C4-2B (cell line): Measurements from ENCODE around the gene NPB.

Source experiments
- H3K27ac ChIP-seq: fragments of 450-650 bp; 2 replicates; pipeline ENCODE4 v1.5.1; 2017
- ZFX ChIP-seq: fragments of 450-650 bp; IDR thresholded peaks from 2 replicates; pipeline ENCODE4 v1.6.1; 2017
- TF ChIP-seq, protein P1 (sequence below): fragments of 450-650 bp; conservative IDR thresholded peaks from 2 replicates; pipeline ENCODE4 v1.5.1; 2017; ENCODE audit warnings: mild to moderate bottlenecking

NPB gene

DNA sequence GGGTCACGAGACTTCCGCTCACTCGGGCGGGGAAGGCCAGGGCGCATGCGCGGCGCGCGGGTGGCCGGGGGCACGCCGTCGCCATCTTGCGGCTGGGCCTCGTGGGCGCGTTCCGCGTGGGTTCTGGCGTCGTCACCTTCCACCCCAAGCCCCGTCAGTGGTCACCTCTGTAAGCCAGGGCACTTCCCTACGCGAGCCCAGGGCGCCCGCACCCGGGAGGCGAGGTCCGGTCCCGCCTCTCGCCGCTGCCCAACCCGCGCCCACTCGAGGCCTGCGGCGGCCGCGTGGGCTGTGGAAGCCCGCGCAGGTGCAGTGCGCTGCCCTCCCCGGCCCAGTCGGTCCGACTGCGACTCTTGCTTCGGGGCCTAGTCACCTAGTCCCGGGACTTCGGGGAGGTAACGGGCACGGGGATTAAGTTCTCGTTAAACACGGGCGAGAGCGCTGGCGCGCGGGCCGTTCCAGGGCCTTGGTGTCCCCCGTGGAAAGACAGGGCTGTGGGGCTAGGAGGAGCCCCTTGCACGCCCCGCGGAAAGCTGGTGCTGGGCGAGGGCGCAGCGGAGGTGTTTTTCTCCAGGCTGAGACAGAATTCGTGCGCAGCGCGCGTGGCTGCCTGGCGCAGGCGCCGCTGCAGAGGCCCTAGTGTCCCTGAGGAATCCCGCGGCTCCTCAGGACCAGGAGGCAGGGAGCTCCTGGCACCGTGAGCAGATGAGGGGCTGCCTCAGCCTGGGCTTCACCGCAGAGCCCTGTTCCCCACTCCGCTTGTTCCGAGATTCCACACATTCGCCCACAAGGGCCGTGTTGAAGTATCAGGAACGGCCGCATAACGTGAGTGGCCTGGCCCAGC lies 30.4 kb upstream of the NPB start:
- H3K27ac ChIP-seq: peak overlapping the region; percentile 100

GRCh38 chr17:81877569-81877968 lies 24.5 kb upstream of the NPB start:
- TF ChIP-seq, protein P1, sequence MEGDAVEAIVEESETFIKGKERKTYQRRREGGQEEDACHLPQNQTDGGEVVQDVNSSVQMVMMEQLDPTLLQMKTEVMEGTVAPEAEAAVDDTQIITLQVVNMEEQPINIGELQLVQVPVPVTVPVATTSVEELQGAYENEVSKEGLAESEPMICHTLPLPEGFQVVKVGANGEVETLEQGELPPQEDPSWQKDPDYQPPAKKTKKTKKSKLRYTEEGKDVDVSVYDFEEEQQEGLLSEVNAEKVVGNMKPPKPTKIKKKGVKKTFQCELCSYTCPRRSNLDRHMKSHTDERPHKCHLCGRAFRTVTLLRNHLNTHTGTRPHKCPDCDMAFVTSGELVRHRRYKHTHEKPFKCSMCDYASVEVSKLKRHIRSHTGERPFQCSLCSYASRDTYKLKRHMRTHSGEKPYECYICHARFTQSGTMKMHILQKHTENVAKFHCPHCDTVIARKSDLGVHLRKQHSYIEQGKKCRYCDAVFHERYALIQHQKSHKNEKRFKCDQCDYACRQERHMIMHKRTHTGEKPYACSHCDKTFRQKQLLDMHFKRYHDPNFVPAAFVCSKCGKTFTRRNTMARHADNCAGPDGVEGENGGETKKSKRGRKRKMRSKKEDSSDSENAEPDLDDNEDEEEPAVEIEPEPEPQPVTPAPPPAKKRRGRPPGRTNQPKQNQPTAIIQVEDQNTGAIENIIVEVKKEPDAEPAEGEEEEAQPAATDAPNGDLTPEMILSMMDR: no peak
- no peak for TF ChIP-seq ZFX

More for the DNA sequence above, 30.4 kb upstream of the NPB start:
- peak; percentile 96 for TF ChIP-seq ZFX
- TF ChIP-seq, protein P1: no peak

GRCh38 chr17:81878294-81878693 lies 23.7 kb upstream of the NPB start:
- TF ChIP-seq, protein P1: no peak
- no peak for TF ChIP-seq ZFX
- H3K27ac ChIP-seq: no peak overlapping the region

More at GRCh38 chr17:81877569-81877968, 24.5 kb upstream of the NPB start:
- no peak overlapping the region for H3K27ac ChIP-seq

GRCh38 chr17:81879121-81879520 lies 22.9 kb upstream of the NPB start:
- H3K27ac ChIP-seq: no peak overlapping the region
- no peak for TF ChIP-seq ZFX
- TF ChIP-seq, protein P1: no peak

DNA sequence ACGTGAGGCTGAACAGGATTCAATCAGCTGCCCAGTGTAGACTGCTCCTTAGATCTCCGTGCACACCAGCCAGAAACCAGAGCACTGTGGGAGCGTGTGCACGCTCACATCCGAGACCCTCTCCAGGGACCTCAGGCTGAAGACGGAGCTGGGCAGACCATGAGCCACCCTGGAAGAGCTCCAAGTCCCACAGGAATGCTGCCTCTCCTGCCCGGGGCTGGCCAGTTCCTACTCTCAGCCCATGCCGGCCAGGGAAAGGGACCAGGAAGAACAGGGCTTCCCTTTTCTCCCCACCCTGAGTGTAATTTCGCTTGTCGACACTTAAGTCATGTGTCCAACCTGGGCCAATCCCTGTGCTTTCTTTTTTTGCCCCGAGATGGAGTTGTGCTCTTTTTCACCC lies 17.5 kb upstream of the NPB start:
- TF ChIP-seq, protein P1: no peak
- TF ChIP-seq ZFX: no peak
- no peak overlapping the region for H3K27ac ChIP-seq

- no peak overlapping the region for H3K27ac ChIP-seq
- no peak for TF ChIP-seq ZFX
- TF ChIP-seq, protein P1: no peak
Measured at GRCh38 chr17:81884968-81885367, 17.1 kb upstream of the NPB start.

DNA sequence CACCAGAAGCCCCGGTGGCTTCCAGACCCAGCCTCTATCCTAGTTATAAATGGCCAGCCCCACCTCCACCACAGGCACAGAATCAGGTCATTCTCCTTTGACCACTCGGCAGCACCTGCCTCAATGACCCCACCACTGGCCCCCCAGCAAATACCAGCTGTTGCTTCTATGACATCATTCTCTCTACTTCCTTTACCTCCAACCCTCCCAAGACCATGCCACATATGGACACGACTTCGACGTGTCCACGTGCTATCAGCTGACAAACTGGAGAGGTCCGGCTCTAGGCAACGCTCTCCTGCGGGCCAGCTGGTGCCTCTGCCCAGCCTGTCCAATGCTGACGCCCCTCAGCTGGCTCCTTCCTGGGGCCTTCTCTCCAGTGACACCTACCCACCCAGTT lies 16.6 kb upstream of the NPB start:
- H3K27ac ChIP-seq: no peak overlapping the region
- TF ChIP-seq, protein P1: no peak
- TF ChIP-seq ZFX: no peak
